ENCODE measurements around the gene DKK1.

DNA sequence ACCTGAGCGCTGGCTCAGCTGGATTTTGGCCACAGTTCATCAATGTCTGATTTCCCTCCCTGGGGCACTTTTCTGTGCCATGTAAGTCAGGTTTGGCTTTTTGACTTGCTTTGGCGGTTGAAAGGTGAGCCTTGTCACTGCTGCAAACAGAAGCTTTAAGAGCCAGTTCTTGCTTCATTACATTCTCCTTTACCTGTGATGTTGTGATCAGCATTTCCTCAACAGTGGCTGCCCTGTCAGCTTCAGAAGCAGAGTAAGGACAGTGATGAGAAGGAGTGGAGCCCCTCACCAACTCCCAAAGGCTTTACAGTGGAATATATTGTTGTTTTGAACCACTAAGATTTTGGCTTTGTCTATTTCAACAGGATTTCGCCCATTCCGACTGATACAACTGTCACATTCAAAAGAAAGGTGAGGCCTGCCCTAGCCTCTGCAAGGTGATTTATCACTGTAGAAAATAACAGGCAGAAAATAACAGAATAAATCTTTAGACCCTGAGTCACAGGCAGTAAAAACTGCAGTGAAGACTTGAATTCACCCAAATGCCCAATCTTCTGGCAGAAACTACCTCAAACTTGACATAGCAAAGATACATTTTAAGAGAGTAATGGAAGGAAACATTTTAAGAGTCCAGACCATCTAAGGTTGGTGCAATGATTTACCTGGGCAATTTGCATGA is 13.3 kb upstream of the DKK1 start:
- TF ChIP-seq SP1 (IDR thresholded peaks at IDR 0.05) = no peak
- no peak for TF ChIP-seq FOXK2 (IDR thresholded peaks at IDR 0.05)
- no peak for TF ChIP-seq ARNT (IDR thresholded peaks at IDR 0.05)

Data from HEK293T (cell line).